MM.1S (cell line): ENCODE results near the gene EIPR1.
"Not testable (repeated sequence)": the region's sequence is repeated elsewhere in the genome, so short reads cannot be mapped to it uniquely, and the experiment has no call there.

ENCODE experiments used
- DNase-seq: peaks from one replicate; pipeline ENCODE4 v3.0.0-alpha.2; 2015
- H2AFZ ChIP-seq: fragments of 300-600 bp; sonication (generic); 2 replicates; pipeline ENCODE4 v1.6.0; 2016; ENCODE audit warnings: antibody characterized with exemption, low read length
- H3F3A ChIP-seq: fragments of 300-600 bp; sonication (generic); 2 replicates; pipeline ENCODE4 v1.6.1; 2016; ENCODE audit warnings: mild to moderate bottlenecking, antibody characterized with exemption, low read length, moderate library complexity, mixed read lengths; ENCODE audit not compliant: insufficient read depth
- H3K27ac ChIP-seq: fragments of 300-600 bp; sonication (generic); 2 replicates; pipeline ENCODE4 v1.5.1; 2016; ENCODE audit warnings: mild to moderate bottlenecking, low read length
- H3K27me3 ChIP-seq: fragments of 300-600 bp; sonication (generic); replicated peaks from 2 replicates; pipeline ENCODE4 v1.6.0; 2016; ENCODE audit warnings: low read length; ENCODE audit not compliant: insufficient read depth
- H3K36me3 ChIP-seq: fragments of 300-600 bp; sonication (generic); replicated peaks from 2 replicates; pipeline ENCODE4 v1.6.1; 2016; ENCODE audit warnings: mild to moderate bottlenecking, low read length, mixed read lengths; ENCODE audit not compliant: insufficient read depth
- H3K4me1 ChIP-seq: fragments of 300-600 bp; sonication (generic); 2 replicates; pipeline ENCODE4 v1.6.1; 2016; ENCODE audit warnings: low read length, mixed read lengths
- H3K4me2 ChIP-seq: fragments of 300-600 bp; sonication (generic); 2 replicates; pipeline ENCODE4 v1.6.0; 2016; ENCODE audit warnings: low read depth, low read length
- H3K4me3 ChIP-seq: fragments of 300-600 bp; sonication (generic); 2 replicates; pipeline ENCODE4 v1.5.1; 2016; ENCODE audit warnings: low read length, mixed read lengths
- H3K79me2 ChIP-seq: fragments of 300-600 bp; sonication (generic); 2 replicates; pipeline ENCODE4 v1.6.1; 2016; ENCODE audit warnings: mixed run types, low read length, mixed read lengths
- H3K9ac ChIP-seq: fragments of 300-600 bp; sonication (generic); 2 replicates; pipeline ENCODE4 v1.6.1; 2016; ENCODE audit warnings: low read length, mixed read lengths
- H3K9me2 ChIP-seq: fragments of 300-600 bp; sonication (generic); replicated peaks from 2 replicates; pipeline ENCODE4 v1.6.1; 2016; ENCODE audit warnings: mild to moderate bottlenecking, low read length, mixed read lengths; ENCODE audit not compliant: insufficient read depth
- H3K9me3 ChIP-seq: fragments of 300-600 bp; sonication (generic); replicated peaks from 2 replicates; pipeline ENCODE4 v1.6.1; 2016; ENCODE audit warnings: mild to moderate bottlenecking, low read length, mixed read lengths; ENCODE audit not compliant: insufficient read depth
- H4K20me1 ChIP-seq: fragments of 300-600 bp; sonication (generic); 2 replicates; pipeline ENCODE4 v1.6.1; 2016; ENCODE audit warnings: mild to moderate bottlenecking, low read length, moderate library complexity, mixed read lengths; ENCODE audit not compliant: insufficient read depth
- EZH2 ChIP-seq: fragments of 300-600 bp; sonication (generic); optimal IDR thresholded peaks from 2 replicates; pipeline ENCODE3; 2017; ENCODE audit warnings: low read depth, mild to moderate bottlenecking, antibody characterized with exemption, low read length, mixed read lengths
- EZH2phosphoT487 ChIP-seq: fragments of 300-600 bp; sonication (generic); IDR thresholded peaks from 2 replicates; pipeline ENCODE4 v1.6.1; 2018; ENCODE audit warnings: antibody characterized with exemption, low read length
- TF ChIP-seq, protein P1 (sequence below): fragments of 300-600 bp; sonication (generic); IDR thresholded peaks from 2 replicates; pipeline ENCODE4 v1.5.1; 2016; ENCODE audit warnings: antibody characterized with exemption, low read length, mixed read lengths

EIPR1 gene

DNA sequence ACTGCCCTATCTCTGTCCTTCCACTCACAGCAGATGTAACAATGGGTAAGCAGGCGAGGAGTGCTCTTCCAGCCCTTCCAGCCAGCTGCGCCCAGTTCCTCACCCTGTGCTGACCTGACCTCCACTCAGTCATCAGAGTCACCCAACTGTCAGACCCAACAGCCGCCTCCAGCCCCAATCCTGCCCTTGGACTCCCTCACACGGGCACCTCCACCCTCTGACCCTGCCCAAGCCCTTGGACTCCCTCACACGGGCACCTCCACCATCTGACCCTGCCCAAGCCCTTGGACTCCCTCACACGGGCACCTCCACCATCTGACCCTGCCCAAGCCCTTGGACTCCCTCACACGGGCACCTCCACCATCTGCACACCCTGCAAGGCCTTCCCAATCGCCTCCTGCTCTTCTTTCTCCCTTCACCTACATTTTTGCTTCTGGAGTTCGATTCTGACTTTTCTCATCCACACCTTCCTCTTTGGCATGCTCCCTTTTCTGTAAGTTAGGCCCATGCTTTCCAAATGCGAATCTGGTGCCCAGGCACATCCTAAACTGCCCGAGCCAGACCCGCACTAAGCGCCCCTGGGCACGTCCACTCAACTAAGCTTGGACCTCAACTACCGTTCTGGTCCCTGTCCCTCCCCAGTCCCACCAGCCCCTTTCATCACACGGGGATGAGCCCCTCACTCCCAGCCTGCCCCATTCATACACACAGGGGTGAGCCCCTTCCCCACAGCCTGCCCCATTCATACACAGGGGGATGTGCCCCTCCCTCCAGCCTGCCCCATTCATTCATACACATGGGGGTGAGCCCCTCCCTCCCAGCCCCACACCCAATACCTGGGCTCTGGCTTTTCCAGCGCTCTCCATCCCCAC is 15.9 kb downstream of the EIPR1 start:
- Histone ChIP-seq H3K4me3 (no peak overlapping the region), H3K27ac (no peak overlapping the region), H2AFZ (no peak overlapping the region), H3K4me2 (no peak overlapping the region), H4K20me1 (no peaks in the 10 kb centered on the region), H3K27me3 (no peaks in the 10 kb centered on the region), H3K36me3 (no peaks in the 10 kb centered on the region), H3K9me2 (no peaks in the 10 kb centered on the region), H3K79me2 (peaks cover 17% of the 10 kb centered on the region; the same call in 1 of the 2 replicates), H3K4me1 (no peaks in the 10 kb centered on the region), H3K9me3 (no peaks in the 10 kb centered on the region), H3K9ac (no peak overlapping the region), H3F3A (no peaks in the 10 kb centered on the region)
- TF ChIP-seq, protein P1, sequence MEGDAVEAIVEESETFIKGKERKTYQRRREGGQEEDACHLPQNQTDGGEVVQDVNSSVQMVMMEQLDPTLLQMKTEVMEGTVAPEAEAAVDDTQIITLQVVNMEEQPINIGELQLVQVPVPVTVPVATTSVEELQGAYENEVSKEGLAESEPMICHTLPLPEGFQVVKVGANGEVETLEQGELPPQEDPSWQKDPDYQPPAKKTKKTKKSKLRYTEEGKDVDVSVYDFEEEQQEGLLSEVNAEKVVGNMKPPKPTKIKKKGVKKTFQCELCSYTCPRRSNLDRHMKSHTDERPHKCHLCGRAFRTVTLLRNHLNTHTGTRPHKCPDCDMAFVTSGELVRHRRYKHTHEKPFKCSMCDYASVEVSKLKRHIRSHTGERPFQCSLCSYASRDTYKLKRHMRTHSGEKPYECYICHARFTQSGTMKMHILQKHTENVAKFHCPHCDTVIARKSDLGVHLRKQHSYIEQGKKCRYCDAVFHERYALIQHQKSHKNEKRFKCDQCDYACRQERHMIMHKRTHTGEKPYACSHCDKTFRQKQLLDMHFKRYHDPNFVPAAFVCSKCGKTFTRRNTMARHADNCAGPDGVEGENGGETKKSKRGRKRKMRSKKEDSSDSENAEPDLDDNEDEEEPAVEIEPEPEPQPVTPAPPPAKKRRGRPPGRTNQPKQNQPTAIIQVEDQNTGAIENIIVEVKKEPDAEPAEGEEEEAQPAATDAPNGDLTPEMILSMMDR: no peak
- TF ChIP-seq EZH2phosphoT487 (no peak), EZH2 (no peak)
- no peak for DNase-seq

GRCh38 chr2:3357926-3358325 is 19.7 kb downstream of the EIPR1 start:
- H3K4me2 ChIP-seq: no peak overlapping the region
- H3K9me3 ChIP-seq: no peaks in the 10 kb centered on the region
- H3K4me3 ChIP-seq: no peak overlapping the region
- peaks cover 8% of the 10 kb centered on the region for H3K79me2 ChIP-seq
- no peak overlapping the region for H3K9ac ChIP-seq
- no peak for DNase-seq
- H3K27ac ChIP-seq: no peak overlapping the region
- TF ChIP-seq, protein P1: no peak
- TF ChIP-seq EZH2phosphoT487 (no peak), EZH2 (no peak)
- H2AFZ ChIP-seq: no peak overlapping the region
- H4K20me1 ChIP-seq: no peaks in the 10 kb centered on the region
- no peaks in the 10 kb centered on the region for H3K9me2 ChIP-seq
- no peaks in the 10 kb centered on the region for H3K27me3 ChIP-seq
- H3F3A ChIP-seq: no peaks in the 10 kb centered on the region
- no peaks in the 10 kb centered on the region for H3K4me1 ChIP-seq
- H3K36me3 ChIP-seq: no peaks in the 10 kb centered on the region

DNA sequence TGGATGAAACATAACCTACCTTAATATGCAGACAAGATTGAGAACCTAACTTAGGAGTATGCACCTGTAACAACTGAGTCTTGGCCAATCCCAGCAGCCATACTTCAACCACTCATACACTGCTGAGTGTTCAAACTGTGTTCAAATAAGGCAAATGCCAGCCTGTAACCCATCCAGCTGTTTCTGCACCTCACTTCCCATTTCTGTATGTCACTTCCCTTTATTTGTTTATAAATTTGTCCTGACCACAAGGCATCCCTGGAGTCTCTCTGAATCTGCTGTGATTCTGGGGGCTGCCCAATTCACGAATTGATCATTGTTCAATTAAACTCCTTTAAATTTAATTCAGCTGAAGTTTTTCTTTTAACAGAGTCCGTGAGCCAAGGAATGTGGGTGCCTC is 20.2 kb downstream of the EIPR1 start:
- not testable (repeated sequence) for H3K9me2 ChIP-seq, H3K27ac ChIP-seq, H3K4me2 ChIP-seq, DNase-seq, H3K27me3 ChIP-seq, H3K36me3 ChIP-seq, H2AFZ ChIP-seq, H4K20me1 ChIP-seq, H3K79me2 ChIP-seq, H3K4me1 ChIP-seq, H3K9ac ChIP-seq, H3K4me3 ChIP-seq, H3K9me3 ChIP-seq, H3F3A ChIP-seq

DNA sequence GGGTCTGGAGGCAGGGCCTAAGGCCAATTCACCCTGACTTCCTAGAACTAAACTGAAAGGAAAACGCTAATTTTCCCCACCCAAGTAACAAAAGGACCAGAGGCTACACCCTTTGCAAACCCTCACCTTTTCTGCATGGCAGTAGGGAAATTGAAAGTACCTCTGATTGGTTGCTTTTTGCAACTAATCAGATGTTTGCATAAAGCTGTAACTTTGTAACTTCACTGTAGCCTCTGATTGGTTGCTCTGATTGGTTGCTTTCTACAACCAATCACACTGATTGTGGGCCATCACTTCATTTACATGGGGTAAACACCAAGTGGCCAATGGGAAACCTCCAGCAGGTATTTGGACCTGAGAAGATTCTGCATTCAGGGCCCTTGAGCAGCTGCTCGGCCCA is 20.8 kb downstream of the EIPR1 start:
- Histone ChIP-seq H3K36me3 (no peaks in the 10 kb centered on the region), H3K27me3 (no peaks in the 10 kb centered on the region), H3K9me2 (no peaks in the 10 kb centered on the region), H3K79me2 (peaks cover under 1% of the 10 kb centered on the region; the same call in 1 of the 2 replicates), H3K9me3 (no peaks in the 10 kb centered on the region), H3K4me2 (no peak overlapping the region), H3K27ac (no peak overlapping the region), H3K9ac (no peak overlapping the region), H3K4me1 (no peaks in the 10 kb centered on the region), H3K4me3 (no peak overlapping the region), H2AFZ (no peak overlapping the region), H4K20me1 (no peaks in the 10 kb centered on the region), H3F3A (no peaks in the 10 kb centered on the region)
- TF ChIP-seq EZH2: no peak
- TF ChIP-seq EZH2phosphoT487: no peak
- TF ChIP-seq, protein P1: no peak
- no peak for DNase-seq
